ENCODE results near the gene GSX2. TPM values are rescaled to one million over a fixed set of nuclear protein-coding genes. Genes with fewer than 3 reads are reported as not detected.
"Not testable (repeated sequence)": the region's sequence is repeated elsewhere in the genome, so short reads cannot be mapped to it uniquely, and the experiment has no call there.

GSX2 gene
- total RNA-seq, 1 donor from 2014 or later, result not detected

- Mint-ChIP-seq H3K4me3 (ENCODE audit: unreplicated experiment) (no peak overlapping the region), H3K36me3 (ENCODE audit: low read depth, unreplicated experiment) (no peaks in the 10 kb centered on the region), H3K9me3 (ENCODE audit: unreplicated experiment) (no peaks in the 10 kb centered on the region), H3K4me1 (ENCODE audit: unreplicated experiment) (no peaks in the 10 kb centered on the region), H3K27me3 (ENCODE audit: unreplicated experiment) (no peaks in the 10 kb centered on the region), H3K27ac (ENCODE audit: unreplicated experiment) (no peak overlapping the region)
- no peak for DNase-seq (ENCODE audit: low spot score)
- no peak for TF ChIP-seq CTCF (IDR thresholded peaks at IDR 0.05; ENCODE audit: unreplicated experiment)
These were observed 19.1 kb downstream of the GSX2 start for GRCh38 chr4:54118850-54119589.

- H3K9me3 Mint-ChIP-seq (ENCODE audit: unreplicated experiment), result no peaks in the 10 kb centered on the region
- H3K4me1 Mint-ChIP-seq (ENCODE audit: unreplicated experiment), result no peaks in the 10 kb centered on the region
- H3K27me3 Mint-ChIP-seq (ENCODE audit: unreplicated experiment), result no peaks in the 10 kb centered on the region
- no peak for TF ChIP-seq CTCF (IDR thresholded peaks at IDR 0.05; ENCODE audit: unreplicated experiment)
- no peaks in the 10 kb centered on the region for H3K36me3 Mint-ChIP-seq (ENCODE audit: low read depth, unreplicated experiment)
- no peak overlapping the region for H3K4me3 Mint-ChIP-seq (ENCODE audit: unreplicated experiment)
- no peak overlapping the region for H3K27ac Mint-ChIP-seq (ENCODE audit: unreplicated experiment)
- DNase-seq (ENCODE audit: low spot score), result no peak
These were observed 20.6 kb downstream of the GSX2 start for GRCh38 chr4:54120518-54120917.

GRCh38 chr4:54127660-54128059 lies 27.7 kb downstream of the GSX2 start:
- no peaks in the 10 kb centered on the region for H3K9me3 Mint-ChIP-seq (ENCODE audit: unreplicated experiment)
- TF ChIP-seq CTCF (IDR thresholded peaks at IDR 0.05; ENCODE audit: unreplicated experiment), result no peak
- no peak overlapping the region for H3K27ac Mint-ChIP-seq (ENCODE audit: unreplicated experiment)

GRCh38 chr4:54128694-54129093 lies 28.7 kb downstream of the GSX2 start:
- H3K36me3 Mint-ChIP-seq (ENCODE audit: low read depth, unreplicated experiment); DNase-seq (ENCODE audit: low spot score); H3K4me3 Mint-ChIP-seq (ENCODE audit: unreplicated experiment); H3K9me3 Mint-ChIP-seq (ENCODE audit: unreplicated experiment); H3K27me3 Mint-ChIP-seq (ENCODE audit: unreplicated experiment); H3K4me1 Mint-ChIP-seq (ENCODE audit: unreplicated experiment); H3K27ac Mint-ChIP-seq (ENCODE audit: unreplicated experiment): not testable (repeated sequence)

More at GRCh38 chr4:54127660-54128059, 27.7 kb downstream of the GSX2 start:
- Mint-ChIP-seq H3K27me3 (ENCODE audit: unreplicated experiment) (no peaks in the 10 kb centered on the region), H3K36me3 (ENCODE audit: low read depth, unreplicated experiment) (no peaks in the 10 kb centered on the region), H3K4me1 (ENCODE audit: unreplicated experiment) (no peaks in the 10 kb centered on the region), H3K4me3 (ENCODE audit: unreplicated experiment) (no peak overlapping the region)
- no peak for DNase-seq (ENCODE audit: low spot score)

- Mint-ChIP-seq H3K4me3 (ENCODE audit: unreplicated experiment) (no peak overlapping the region), H3K4me1 (ENCODE audit: unreplicated experiment) (no peaks in the 10 kb centered on the region), H3K27me3 (ENCODE audit: unreplicated experiment) (peaks cover 1% of the 10 kb centered on the region), H3K27ac (ENCODE audit: unreplicated experiment) (no peak overlapping the region), H3K9me3 (ENCODE audit: unreplicated experiment) (no peaks in the 10 kb centered on the region), H3K36me3 (ENCODE audit: low read depth, unreplicated experiment) (no peaks in the 10 kb centered on the region)
- DNase-seq (ENCODE audit: low spot score), result no peak
- no peak for TF ChIP-seq CTCF (IDR thresholded peaks at IDR 0.05; ENCODE audit: unreplicated experiment)
These were observed 39.4 kb downstream of the GSX2 start for GRCh38 chr4:54139332-54139731.
